GM10266 (cell line): ENCODE results near the gene GPR52.

Source experiments
- DNase-seq: peaks from one replicate; pipeline ENCODE4 v3.0.0; 2012; ENCODE audit errors: extremely low spot score
- TF ChIP-seq, protein P1 (sequence below): IDR thresholded peaks from 2 replicates; pipeline ENCODE4 v1.5.1; 2012; ENCODE audit warnings: mild to moderate bottlenecking, low read depth; ENCODE audit not compliant: control insufficient read depth, insufficient read depth; ENCODE audit errors: missing control alignments

Gene GPR52, protein sequence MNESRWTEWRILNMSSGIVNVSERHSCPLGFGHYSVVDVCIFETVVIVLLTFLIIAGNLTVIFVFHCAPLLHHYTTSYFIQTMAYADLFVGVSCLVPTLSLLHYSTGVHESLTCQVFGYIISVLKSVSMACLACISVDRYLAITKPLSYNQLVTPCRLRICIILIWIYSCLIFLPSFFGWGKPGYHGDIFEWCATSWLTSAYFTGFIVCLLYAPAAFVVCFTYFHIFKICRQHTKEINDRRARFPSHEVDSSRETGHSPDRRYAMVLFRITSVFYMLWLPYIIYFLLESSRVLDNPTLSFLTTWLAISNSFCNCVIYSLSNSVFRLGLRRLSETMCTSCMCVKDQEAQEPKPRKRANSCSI

DNA sequence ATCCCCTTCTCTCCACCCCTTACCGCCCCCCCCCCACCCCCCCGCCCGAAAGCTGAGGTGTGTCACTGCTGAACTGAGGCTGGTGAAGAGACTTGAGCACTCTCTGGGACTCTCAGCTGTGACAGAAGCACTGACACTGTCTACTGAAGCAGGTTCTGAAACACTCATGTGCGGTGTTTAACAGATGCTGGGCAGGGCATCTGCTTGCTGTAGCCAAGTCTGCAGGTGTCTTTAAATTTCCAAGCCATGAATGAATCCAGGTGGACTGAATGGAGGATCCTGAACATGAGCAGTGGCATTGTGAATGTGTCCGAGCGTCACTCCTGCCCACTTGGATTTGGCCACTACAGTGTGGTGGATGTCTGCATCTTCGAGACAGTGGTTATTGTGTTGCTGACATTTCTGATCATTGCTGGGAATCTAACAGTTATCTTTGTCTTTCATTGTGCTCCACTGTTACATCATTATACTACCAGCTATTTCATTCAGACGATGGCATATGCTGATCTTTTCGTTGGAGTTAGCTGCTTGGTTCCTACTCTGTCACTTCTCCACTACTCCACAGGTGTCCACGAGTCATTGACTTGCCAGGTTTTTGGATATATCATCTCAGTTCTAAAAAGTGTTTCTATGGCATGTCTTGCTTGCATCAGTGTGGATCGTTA lies at the start of gene GPR52:
TSS of gene GPR52 (plus strand) at position 99 of the 665 bp plus-strand sequence. CDS start at position 247, 148 bp downstream.
- DNase-seq = no peak
- TF ChIP-seq, protein P1, sequence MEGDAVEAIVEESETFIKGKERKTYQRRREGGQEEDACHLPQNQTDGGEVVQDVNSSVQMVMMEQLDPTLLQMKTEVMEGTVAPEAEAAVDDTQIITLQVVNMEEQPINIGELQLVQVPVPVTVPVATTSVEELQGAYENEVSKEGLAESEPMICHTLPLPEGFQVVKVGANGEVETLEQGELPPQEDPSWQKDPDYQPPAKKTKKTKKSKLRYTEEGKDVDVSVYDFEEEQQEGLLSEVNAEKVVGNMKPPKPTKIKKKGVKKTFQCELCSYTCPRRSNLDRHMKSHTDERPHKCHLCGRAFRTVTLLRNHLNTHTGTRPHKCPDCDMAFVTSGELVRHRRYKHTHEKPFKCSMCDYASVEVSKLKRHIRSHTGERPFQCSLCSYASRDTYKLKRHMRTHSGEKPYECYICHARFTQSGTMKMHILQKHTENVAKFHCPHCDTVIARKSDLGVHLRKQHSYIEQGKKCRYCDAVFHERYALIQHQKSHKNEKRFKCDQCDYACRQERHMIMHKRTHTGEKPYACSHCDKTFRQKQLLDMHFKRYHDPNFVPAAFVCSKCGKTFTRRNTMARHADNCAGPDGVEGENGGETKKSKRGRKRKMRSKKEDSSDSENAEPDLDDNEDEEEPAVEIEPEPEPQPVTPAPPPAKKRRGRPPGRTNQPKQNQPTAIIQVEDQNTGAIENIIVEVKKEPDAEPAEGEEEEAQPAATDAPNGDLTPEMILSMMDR = no peak

DNA sequence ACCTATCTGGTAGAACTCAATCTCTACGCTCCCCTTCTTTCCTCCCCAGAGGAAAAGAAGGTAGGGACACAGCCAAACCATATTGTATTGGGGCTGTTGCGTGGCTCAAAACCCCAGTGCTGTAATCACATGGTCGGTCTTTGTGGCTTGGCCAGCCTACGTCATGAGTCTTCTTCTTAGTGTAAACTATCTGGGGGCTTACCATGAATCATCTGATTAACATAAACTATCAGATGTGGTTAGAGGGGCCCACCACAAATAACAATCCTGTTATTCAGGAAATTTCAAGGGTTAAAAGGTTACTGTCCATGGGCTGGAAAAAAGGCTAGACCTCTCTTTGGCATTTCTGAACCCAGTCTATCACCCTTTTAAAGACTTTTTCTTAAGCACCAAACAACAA lies 49.5 kb upstream of the GPR52 start:
- no peak for DNase-seq
- TF ChIP-seq, protein P1 = no peak

DNA sequence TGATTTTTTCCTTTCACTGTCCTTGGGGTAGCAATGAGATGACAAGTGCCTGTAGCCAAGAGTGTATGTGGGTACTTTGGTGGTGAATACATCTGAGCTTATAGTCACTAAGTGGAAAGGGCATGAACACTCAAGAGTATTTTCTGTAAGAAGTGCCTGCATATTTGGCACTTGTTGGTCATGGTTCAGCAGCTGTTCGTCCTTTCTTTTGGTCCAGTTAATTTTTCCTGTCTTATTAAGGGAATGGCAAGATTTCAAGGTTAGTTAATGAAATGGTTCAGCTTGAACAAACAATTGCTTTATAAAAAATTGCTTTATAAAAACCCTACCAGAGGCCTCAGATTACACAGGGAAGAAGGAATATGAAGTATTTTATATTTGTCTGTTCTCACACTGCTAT lies 48.6 kb upstream of the GPR52 start:
- TF ChIP-seq, protein P1 = no peak
- DNase-seq = no peak

DNA sequence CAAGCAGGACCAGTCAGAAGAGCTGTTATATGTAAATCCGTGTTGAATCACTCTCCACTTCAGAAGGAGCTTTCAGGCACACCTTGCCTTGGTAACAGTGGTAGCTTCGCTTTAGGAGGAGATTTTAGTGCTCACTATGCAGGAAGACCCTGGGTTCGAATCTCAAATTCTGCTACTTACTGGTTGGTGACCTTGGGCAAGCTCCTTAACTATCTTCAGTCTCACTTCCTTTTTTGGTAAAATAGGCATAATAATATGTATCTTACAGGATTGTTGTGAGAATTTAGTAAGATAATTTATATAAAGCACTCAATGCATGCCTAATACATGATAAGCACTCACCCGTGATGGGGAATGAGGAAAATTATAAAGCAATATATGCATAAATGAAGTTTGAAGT lies 46.7 kb upstream of the GPR52 start:
- DNase-seq = no peak
- TF ChIP-seq, protein P1 = no peak

DNA sequence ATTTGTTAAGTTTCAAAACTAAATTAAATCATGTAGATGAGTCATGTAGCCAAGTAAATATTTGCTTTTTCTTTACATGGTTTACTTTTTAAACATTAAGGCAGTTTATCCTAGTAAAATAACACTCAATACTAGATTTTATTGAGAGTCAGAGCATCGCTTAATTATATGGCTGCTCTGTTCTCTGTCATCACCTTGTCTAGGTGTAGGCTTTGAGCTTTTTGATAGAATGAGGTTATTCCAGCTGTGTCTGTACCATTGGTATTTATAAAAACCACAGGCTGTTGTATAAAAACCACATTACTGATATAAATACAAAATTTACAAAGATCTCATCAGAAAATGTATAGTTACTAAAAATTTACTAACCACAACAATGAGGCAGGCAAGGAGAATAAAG lies 42.5 kb upstream of the GPR52 start:
- TF ChIP-seq, protein P1 = no peak
- DNase-seq = no peak

DNA sequence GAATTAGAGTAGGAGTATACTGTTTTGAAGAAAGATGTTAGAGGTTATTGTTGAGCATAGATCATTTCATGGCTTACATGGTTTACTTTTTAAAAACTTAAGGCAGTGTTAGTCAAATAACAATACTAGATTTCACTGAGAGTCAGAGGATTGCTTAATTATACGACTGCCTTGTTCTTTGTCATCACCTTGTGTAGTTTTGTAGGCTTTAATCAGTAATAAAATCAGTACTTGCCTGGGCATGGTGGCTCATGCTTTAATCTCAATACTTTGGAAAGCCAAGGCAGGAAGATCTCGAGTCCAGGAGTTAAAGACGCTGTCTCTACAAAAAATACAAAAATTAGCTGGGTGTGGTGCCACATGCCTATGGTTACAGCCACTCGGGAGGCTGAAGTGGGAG lies 41.3 kb upstream of the GPR52 start:
- TF ChIP-seq, protein P1 = no peak
- DNase-seq = no peak

DNA sequence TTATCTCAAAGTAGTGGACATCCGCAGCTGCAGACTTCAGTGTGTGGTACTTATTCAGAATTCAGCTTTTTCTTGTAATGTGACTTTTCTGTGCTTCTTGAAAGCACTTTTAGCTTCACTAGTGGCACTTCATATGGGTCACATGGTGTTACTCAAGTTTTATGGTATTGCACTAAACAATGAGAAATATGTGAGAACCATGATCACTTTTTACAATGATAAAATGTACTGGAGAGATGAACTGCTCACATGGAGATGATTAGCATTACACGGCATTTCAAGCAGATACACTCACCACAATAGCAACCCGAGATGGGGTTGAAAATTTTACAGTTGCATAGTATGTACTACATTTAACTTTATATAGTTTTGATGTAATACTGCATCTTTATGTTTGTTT lies 40.1 kb upstream of the GPR52 start:
- TF ChIP-seq, protein P1 = no peak
- DNase-seq = no peak
